ENCODE measurements around the gene RPS6KB2. TPM values are rescaled to one million over a fixed set of nuclear protein-coding genes. Genes with fewer than 3 reads are reported as not detected.

The RPS6KB2 gene
- total and polyA plus RNA-seq, 9 of the 15 experiments (the other 6 are each of a cell fraction or from before 2014, with no cell fraction given), result 0.42 to 122 (median 82.6) TPM

GRCh38 chr11:67464411-67465188 is 36.3 kb downstream of the RPS6KB2 start (continued):
- TF ChIP-seq CREB1 (IDR thresholded peaks at IDR 0.05) (no peak), CREB1 (CRISPR knock-in tag; IDR thresholded peaks at IDR 0.05) (no peak), ZNF395 (CRISPR knock-in tag; IDR thresholded peaks at IDR 0.05) (peak; percentile 68), ZKSCAN8 (CRISPR knock-in tag; IDR thresholded peaks at IDR 0.05) (peak; percentile 33; the same call in 1 of the 2 replicates), MYC (IDR thresholded peaks at IDR 0.05; ENCODE audit: low read depth, low read length) (0 out of 2 replicates have a peak, but pooled peaks have one; percentile 7), MYC (CRISPR knock-in tag; IDR thresholded peaks at IDR 0.05; ENCODE audit: borderline replicate concordance, low read depth) (no peak), THAP12 (CRISPR knock-in tag; IDR thresholded peaks at IDR 0.05) (peak; percentile 58; the same call in 1 of the 2 replicates), PHF20 (IDR thresholded peaks at IDR 0.05; ENCODE audit: partially characterized antibody) (peak; percentile 31), NFRKB (IDR thresholded peaks at IDR 0.05; ENCODE audit: low read depth) (peak; percentile 56; the same call in 1 of the 2 replicates), SUPT5H (IDR thresholded peaks at IDR 0.05) (peak; percentile 73), PREB (CRISPR knock-in tag; IDR thresholded peaks at IDR 0.05) (no peak), CXXC5 (CRISPR knock-in tag; IDR thresholded peaks at IDR 0.05) (peak; percentile 41; the same call in 1 of the 2 replicates), ZNF324 (CRISPR knock-in tag; IDR thresholded peaks at IDR 0.05) (no peak), SNRNP70 (optimal IDR thresholded peaks at IDR 0.05; ENCODE audit: low read depth, low read length) (no peak), USF1 (CRISPR knock-in tag; IDR thresholded peaks at IDR 0.05) (peak; percentile 74), CTCFL (IDR thresholded peaks at IDR 0.05; ENCODE audit: borderline replicate concordance, insufficient read depth, low read depth, low read length, poor library complexity, severe bottlenecking) (no peak), DLX4 (CRISPR knock-in tag; IDR thresholded peaks at IDR 0.05) (0 out of 2 replicates have a peak, but pooled peaks have one; percentile 31), ZNF445 (CRISPR knock-in tag; IDR thresholded peaks at IDR 0.05; ENCODE audit: low read depth) (no peak), RBFOX2 (IDR thresholded peaks at IDR 0.05; ENCODE audit: low read depth, low read length) (peak; percentile 90)

All from K562 (cell line).